WTC11 (cell line): ENCODE measurements around the gene TCF15. TPM values are rescaled to one million over a fixed set of nuclear protein-coding genes. Genes with fewer than 3 reads are reported as not detected.

Source experiments
- ATAC-seq: fragments of 200-7000 bp; cut with Tn5 transposase; 2 replicates; pipeline ENCODE4 v1.10.0; 2021; ENCODE audit warnings: mild to moderate bottlenecking, moderate library complexity
- CTCF ChIA-PET: fragments of 300-600 bp; sonication (Branson Sonifier 250); formaldehyde crosslinking; loops from one replicate; lab custom pipeline; 2021; ENCODE audit warnings: antibody characterized with exemption; lab: Charles Lee
- POLR2A ChIA-PET: fragments of 350-600 bp; sonication (Branson Sonifier 250); formaldehyde crosslinking; loops from one replicate; lab custom pipeline; 2021; ENCODE audit warnings: antibody characterized with exemption; lab: Charles Lee
- DNase-seq: peaks from one replicate; pipeline ENCODE4 v3.0.0; 2021; ENCODE audit warnings: low spot score
- H3K27ac Mint-ChIP-seq: 2 replicates; pipeline ENCODE4 v1.8.0; 2021; ENCODE audit warnings: mixed read lengths
- H3K27me3 Mint-ChIP-seq: 2 replicates; pipeline ENCODE4 v1.8.0; 2021; ENCODE audit warnings: low read depth, mild to moderate bottlenecking, moderate library complexity, mixed read lengths
- H3K36me3 Mint-ChIP-seq: 2 replicates; pipeline ENCODE4 v1.8.0; 2021; ENCODE audit warnings: mixed read lengths
- H3K4me1 Mint-ChIP-seq: 2 replicates; pipeline ENCODE4 v1.8.0; 2022; ENCODE audit warnings: mixed read lengths
- H3K4me3 Mint-ChIP-seq: 2 replicates; pipeline ENCODE4 v1.8.0; 2021; ENCODE audit warnings: mild to moderate bottlenecking, moderate library complexity, mixed read lengths
- H3K9me3 Mint-ChIP-seq: 2 replicates; pipeline ENCODE4 v1.8.0; 2021; ENCODE audit warnings: mixed read lengths
- AR ChIP-seq: fragments of 250-450 bp; sonication (Bioruptor Pico); IDR thresholded peaks from 2 replicates; pipeline ENCODE4 v1.9.0; 2021; ENCODE audit warnings: mild to moderate bottlenecking
- CDX4 ChIP-seq: fragments of 250-450 bp; sonication (Bioruptor Pico); IDR thresholded peaks from 2 replicates; pipeline ENCODE4 v1.9.0; 2021; ENCODE audit warnings: moderate library complexity, mild to moderate bottlenecking, inconsistent platforms, borderline replicate concordance
- CREB1 ChIP-seq: sonication (generic); formaldehyde crosslinking; IDR thresholded peaks from 2 replicates; pipeline ENCODE4 v1.8.0; 2023; ENCODE audit warnings: mild to moderate bottlenecking, missing genetic modification reagents
- E2F5 ChIP-seq: sonication (generic); formaldehyde crosslinking; IDR thresholded peaks from 2 replicates; pipeline ENCODE4 v1.8.1; 2022; ENCODE audit warnings: mild to moderate bottlenecking, moderate library complexity, missing genetic modification reagents
- ESRRA ChIP-seq: sonication (generic); formaldehyde crosslinking; IDR thresholded peaks from 2 replicates; pipeline ENCODE4 v1.8.1; 2022; ENCODE audit warnings: mild to moderate bottlenecking, missing genetic modification reagents, borderline replicate concordance
- ETV6 ChIP-seq: sonication (generic); formaldehyde crosslinking; IDR thresholded peaks from 2 replicates; pipeline ENCODE4 v1.8.1; 2022; ENCODE audit warnings: mild to moderate bottlenecking, missing genetic modification reagents
- FOXJ3 ChIP-seq: sonication (generic); formaldehyde crosslinking; IDR thresholded peaks from 2 replicates; pipeline ENCODE4 v1.9.0; 2021; ENCODE audit warnings: missing genetic modification reagents, mild to moderate bottlenecking, borderline replicate concordance
- GABPB1 ChIP-seq: sonication (generic); formaldehyde crosslinking; IDR thresholded peaks from 2 replicates; pipeline ENCODE4 v1.8.1; 2023; ENCODE audit warnings: mild to moderate bottlenecking, missing genetic modification reagents
- GTF2I ChIP-seq: fragments of 250-450 bp; sonication (Bioruptor Pico); conservative IDR thresholded peaks from 2 replicates; pipeline ENCODE4 v1.4.0; 2021; ENCODE audit warnings: mild to moderate bottlenecking
- HMGA2 ChIP-seq: fragments of 250-450 bp; sonication (Bioruptor Pico); IDR thresholded peaks from 2 replicates; pipeline ENCODE4 v1.4.0; 2021; ENCODE audit warnings: mild to moderate bottlenecking, moderate library complexity
- KAT7 ChIP-seq: sonication (generic); formaldehyde crosslinking; IDR thresholded peaks from 2 replicates; pipeline ENCODE4 v1.8.1; 2023; ENCODE audit warnings: missing genetic modification reagents, mild to moderate bottlenecking, borderline replicate concordance
- MAX ChIP-seq: sonication (generic); formaldehyde crosslinking; IDR thresholded peaks from 2 replicates; pipeline ENCODE4 v1.8.0; 2022; ENCODE audit warnings: mild to moderate bottlenecking, missing genetic modification reagents
- MLX ChIP-seq: sonication (generic); formaldehyde crosslinking; IDR thresholded peaks from 2 replicates; pipeline ENCODE4 v1.8.1; 2023; ENCODE audit warnings: mild to moderate bottlenecking, missing genetic modification reagents, moderate library complexity
- MYBL2 ChIP-seq: sonication (generic); formaldehyde crosslinking; IDR thresholded peaks from 2 replicates; pipeline ENCODE4 v1.8.1; 2023; ENCODE audit warnings: mild to moderate bottlenecking, moderate library complexity, missing genetic modification reagents
- NR3C1 ChIP-seq: sonication (generic); formaldehyde crosslinking; conservative IDR thresholded peaks from 2 replicates; pipeline ENCODE4 v1.8.1; 2023; ENCODE audit warnings: low read depth, mild to moderate bottlenecking, missing genetic modification reagents
- PRRX2 ChIP-seq: fragments of 250-450 bp; sonication (Bioruptor Pico); IDR thresholded peaks from 2 replicates; pipeline ENCODE4 v1.8.0; 2021; ENCODE audit warnings: mild to moderate bottlenecking
- SMAD3 ChIP-seq: sonication (generic); formaldehyde crosslinking; IDR thresholded peaks from 2 replicates; pipeline ENCODE4 v1.8.0; 2022; ENCODE audit warnings: missing genetic modification reagents, mild to moderate bottlenecking, borderline replicate concordance
- USF2 ChIP-seq: sonication (generic); formaldehyde crosslinking; IDR thresholded peaks from 2 replicates; pipeline ENCODE4 v1.8.1; 2023; ENCODE audit warnings: mild to moderate bottlenecking, missing genetic modification reagents, moderate library complexity
- ZBTB43 ChIP-seq: sonication (generic); formaldehyde crosslinking; IDR thresholded peaks from 2 replicates; pipeline ENCODE4 v1.8.1; 2023; ENCODE audit warnings: mild to moderate bottlenecking, missing genetic modification reagents
- ZNF138 ChIP-seq: sonication (generic); formaldehyde crosslinking; conservative IDR thresholded peaks from 2 replicates; pipeline ENCODE4 v1.8.1; 2022; ENCODE audit warnings: mild to moderate bottlenecking, moderate library complexity, missing genetic modification reagents
- total RNA-seq: library from RNA; stranded (reverse); gene quantifications from 3 replicates; pipeline ENCODE4 v1.2.3, GENCODE V29; 2021

The TCF15 gene
- total RNA-seq, 1 experiment from 2014 or later = 3.8 TPM

GRCh38 chr20:644692-645317 is 34.7 kb upstream of the TCF15 start:
- Mint-ChIP-seq H3K4me1 (peaks cover 15% of the 10 kb centered on the region), H3K27me3 (no peaks in the 10 kb centered on the region; the same call in 1 of the 2 replicates), H3K4me3 (no peak overlapping the region), H3K27ac (peak overlapping the region; percentile 45; the same call in 1 of the 2 replicates), H3K36me3 (peaks cover 24% of the 10 kb centered on the region), H3K9me3 (no peaks in the 10 kb centered on the region)
- CTCF ChIA-PET = interaction anchor here (0.5 to 4.8 kb wide), 74 partner anchors 8 to 312 kb away, joined by 3 to 136 read pairs (median 6); partner anchors contain the start of genes CSNK2A1, SCRT2, SLC52A3 and TBC1D20
- TF ChIP-seq GABPB1 (CRISPR knock-in tag) = no peak
- no peak for TF ChIP-seq KAT7 (CRISPR knock-in tag)
- no peak for TF ChIP-seq ETV6 (CRISPR knock-in tag)
- no peak for TF ChIP-seq MYBL2 (CRISPR knock-in tag)
- no peak for TF ChIP-seq ZNF138
- no peak for TF ChIP-seq ZBTB43 (CRISPR knock-in tag)
- TF ChIP-seq ESRRA (CRISPR knock-in tag) = no peak
- TF ChIP-seq NR3C1 (CRISPR knock-in tag) = no peak
- TF ChIP-seq SMAD3 (CRISPR knock-in tag) = no peak
- no peak for TF ChIP-seq PRRX2 (CRISPR knock-in tag)
- TF ChIP-seq HMGA2 = no peak
- TF ChIP-seq AR = no peak
- no peak for TF ChIP-seq CREB1
- no peak for TF ChIP-seq USF2 (CRISPR knock-in tag)
- TF ChIP-seq MLX (CRISPR knock-in tag) = no peak
- no peak for TF ChIP-seq FOXJ3 (CRISPR knock-in tag)
- TF ChIP-seq CDX4 (CRISPR knock-in tag) = no peak
- TF ChIP-seq MAX = no peak
- no peak for TF ChIP-seq GTF2I
- TF ChIP-seq E2F5 (CRISPR knock-in tag) = no peak
- POLR2A ChIA-PET = interaction anchor here (0.9 to 1.3 kb wide), 4 partner anchors 20 to 237 kb away, joined by 3 to 6 read pairs (median 4); partner anchors contain the start of genes CSNK2A1 and RBCK1
- no peak for DNase-seq
- no peak for ATAC-seq
